HG02642 (cell line): Measurements from ENCODE around the gene CFTR.

Experiments
- ATAC-seq: cut with Tn5 transposase; IDR thresholded peaks from one replicate; pipeline ENCODE4 v1.9.1; 2021; ENCODE audit warnings: mild to moderate bottlenecking; ENCODE audit not compliant: unreplicated experiment, poor library complexity

Gene CFTR

DNA sequence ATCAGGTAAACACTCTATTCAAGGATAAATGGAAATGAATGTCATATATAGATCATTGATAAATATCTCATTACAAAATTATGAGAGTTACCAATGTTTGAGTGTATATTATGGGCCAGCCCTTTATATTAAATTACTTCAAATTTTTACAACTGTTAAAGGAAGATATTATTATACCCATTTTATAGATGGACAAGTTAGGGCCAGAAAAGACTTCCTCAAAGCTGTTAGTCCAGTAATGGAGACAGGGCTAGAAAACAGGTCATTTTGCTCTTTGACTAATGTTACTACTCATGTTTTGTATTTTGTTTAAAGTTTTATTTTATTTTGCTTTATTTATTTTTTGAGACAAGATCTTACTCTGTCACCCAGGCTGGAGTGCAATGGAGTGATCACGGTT lies 101.6 kb downstream of the CFTR start:
- ATAC-seq: no peak

DNA sequence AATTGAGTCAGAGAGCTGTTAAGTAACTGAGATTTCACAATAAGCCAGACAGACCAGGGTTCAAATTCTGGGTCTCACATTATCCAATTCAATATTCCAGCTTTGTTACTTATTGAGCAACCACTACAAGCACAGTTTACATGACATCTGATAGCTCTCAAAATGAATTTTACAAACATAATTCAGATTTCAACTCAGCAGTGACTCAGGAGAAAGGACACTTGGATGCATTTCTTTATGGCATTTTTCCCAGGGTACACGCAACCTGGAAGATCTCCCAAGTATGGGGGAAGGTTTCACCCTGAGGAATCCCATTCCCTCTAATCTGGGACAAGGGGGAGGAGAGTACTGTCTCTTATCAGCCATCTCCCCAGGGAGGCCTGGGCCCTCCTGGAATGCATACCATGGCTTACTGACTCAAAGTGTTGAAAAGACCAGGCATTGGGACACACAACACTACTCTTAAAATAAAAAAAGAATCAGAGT lies 102.4 kb downstream of the CFTR start:
- ATAC-seq: no peak

DNA sequence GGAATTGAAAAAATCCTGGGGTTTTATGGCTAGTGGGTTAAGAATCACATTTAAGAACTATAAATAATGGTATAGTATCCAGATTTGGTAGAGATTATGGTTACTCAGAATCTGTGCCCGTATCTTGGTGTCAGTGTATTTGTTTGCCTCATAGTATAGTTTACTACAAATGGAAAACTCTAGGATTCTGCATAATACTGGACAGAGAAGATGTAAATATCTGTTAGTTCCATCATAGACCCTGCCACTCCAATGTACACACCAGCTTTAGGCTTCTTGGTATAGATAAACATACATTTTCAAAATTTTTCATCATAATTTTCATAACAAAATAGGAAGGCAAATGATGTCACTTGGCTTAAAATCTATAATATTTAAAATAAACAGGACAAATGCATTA lies 108.1 kb downstream of the CFTR start:
- ATAC-seq: no peak

DNA sequence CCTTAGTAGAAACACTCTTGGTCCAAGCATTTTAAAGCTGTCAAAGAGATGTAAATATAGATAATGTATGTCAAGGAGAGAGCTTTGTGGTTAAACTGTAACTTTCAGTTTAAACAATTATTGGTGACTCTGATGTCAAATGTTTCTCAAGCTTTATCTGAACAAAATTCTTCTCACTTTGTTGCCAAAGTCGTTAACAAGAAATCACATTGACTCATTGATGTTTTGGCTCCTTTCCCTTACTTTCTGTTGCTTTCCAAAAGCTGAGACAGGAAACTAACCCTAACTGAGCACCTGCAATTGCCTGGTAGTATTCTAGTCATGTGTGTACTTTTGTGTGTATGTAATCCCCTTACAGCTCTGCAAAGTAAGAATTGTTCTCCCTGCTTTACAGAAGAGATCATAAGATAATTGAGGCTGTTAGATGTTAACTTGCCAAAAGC lies 108.5 kb downstream of the CFTR start:
- ATAC-seq: no peak

DNA sequence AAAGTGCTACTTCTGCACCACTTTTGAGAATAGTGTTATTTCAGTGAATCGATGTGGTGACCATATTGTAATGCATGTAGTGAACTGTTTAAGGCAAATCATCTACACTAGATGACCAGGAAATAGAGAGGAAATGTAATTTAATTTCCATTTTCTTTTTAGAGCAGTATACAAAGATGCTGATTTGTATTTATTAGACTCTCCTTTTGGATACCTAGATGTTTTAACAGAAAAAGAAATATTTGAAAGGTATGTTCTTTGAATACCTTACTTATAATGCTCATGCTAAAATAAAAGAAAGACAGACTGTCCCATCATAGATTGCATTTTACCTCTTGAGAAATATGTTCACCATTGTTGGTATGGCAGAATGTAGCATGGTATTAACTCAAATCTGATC lies 110.4 kb downstream of the CFTR start:
- no peak for ATAC-seq

DNA sequence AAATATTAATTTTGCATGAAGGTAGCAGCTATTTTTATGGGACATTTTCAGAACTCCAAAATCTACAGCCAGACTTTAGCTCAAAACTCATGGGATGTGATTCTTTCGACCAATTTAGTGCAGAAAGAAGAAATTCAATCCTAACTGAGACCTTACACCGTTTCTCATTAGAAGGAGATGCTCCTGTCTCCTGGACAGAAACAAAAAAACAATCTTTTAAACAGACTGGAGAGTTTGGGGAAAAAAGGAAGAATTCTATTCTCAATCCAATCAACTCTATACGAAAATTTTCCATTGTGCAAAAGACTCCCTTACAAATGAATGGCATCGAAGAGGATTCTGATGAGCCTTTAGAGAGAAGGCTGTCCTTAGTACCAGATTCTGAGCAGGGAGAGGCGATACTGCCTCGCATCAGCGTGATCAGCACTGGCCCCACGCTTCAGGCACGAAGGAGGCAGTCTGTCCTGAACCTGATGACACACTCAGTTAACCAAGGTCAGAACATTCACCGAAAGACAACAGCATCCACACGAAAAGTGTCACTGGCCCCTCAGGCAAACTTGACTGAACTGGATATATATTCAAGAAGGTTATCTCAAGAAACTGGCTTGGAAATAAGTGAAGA lies 112.3 kb downstream of the CFTR start:
- no peak for ATAC-seq

DNA sequence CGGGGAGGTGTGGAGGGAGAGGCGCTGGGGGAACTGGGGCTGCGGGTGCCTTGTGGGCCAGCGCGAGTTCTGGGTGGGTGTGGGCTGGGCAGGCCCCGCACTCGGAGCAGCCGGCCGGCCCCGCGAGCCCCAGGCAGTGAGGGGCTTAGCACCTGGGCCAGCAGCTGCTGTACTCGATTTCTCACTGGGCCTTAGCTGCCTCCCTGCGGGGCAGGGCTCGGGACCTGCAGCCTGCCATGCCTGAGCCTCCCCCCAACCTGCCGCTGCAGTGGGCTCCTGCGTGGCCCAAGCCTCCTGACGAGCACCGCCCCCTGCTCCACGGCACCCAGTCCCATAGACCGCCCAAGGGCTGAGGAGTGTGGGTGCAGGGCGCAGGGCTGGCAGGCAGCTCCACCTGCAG lies 116.3 kb downstream of the CFTR start:
- no peak for ATAC-seq

DNA sequence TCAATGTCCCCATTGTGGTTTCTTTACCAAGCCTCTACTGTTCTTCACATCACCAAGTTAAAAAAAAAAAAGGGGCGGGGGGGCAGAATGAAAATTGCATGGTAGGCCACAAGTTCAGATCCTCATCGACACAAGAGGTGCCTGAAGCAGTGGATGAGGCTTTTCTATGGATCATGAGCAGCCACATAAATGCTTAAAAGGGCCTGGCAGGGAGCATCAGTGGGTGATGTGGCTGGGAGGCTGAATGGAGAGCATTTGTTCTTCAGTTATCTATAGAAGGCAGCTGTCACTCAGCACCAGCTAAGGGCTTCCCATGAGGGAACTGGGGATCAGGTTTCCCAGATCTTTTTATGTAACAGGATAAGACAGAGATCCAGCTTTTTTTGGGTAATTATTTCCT lies 117.9 kb downstream of the CFTR start:
- ATAC-seq: no peak

DNA sequence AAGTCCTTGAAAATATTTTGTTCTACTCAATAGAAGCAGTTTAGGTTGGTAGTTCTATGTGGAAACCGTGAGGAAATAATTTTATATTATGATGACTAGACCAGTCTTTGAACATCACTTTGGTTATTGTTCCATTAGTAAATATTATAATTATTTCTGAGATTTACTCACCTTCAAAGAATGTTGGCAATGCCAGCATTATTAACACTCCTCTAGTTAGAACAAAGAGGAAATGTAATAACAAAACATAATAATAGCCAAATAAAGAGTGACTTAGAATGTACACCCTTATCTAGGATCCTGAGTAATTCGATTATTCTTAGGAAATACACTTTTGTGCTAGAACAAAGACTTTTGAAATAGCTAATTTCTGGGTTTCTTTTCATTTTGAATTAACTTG lies 121.1 kb downstream of the CFTR start:
- no peak for ATAC-seq

DNA sequence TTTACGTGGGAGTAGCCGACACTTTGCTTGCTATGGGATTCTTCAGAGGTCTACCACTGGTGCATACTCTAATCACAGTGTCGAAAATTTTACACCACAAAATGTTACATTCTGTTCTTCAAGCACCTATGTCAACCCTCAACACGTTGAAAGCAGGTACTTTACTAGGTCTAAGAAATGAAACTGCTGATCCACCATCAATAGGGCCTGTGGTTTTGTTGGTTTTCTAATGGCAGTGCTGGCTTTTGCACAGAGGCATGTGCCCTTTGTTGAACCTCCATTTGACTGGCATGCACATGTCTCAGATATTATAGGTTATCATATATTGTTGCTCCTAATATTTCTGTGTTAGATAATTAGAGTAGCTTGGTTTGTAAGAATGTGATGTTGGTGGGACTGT lies 123.8 kb downstream of the CFTR start:
- ATAC-seq: no peak

DNA sequence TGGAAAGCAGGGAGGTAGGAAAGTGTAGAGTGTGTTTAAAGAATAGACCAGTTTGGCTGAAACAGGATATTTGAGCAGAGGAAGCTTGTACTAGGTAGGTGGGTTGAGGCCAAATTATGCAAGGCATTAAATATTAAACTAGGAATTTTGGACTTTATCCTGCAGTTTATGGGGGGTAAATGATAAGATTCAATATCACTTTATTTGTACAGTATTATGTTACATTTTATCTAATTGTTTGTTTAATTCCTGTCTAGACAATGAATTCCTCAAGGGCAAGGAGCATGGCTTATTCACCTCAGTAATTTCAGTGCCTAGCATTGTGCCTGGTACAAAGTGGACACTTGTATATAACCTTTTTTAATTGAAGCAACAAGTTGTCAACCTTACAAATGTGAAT lies 125.9 kb downstream of the CFTR start:
- ATAC-seq: no peak

DNA sequence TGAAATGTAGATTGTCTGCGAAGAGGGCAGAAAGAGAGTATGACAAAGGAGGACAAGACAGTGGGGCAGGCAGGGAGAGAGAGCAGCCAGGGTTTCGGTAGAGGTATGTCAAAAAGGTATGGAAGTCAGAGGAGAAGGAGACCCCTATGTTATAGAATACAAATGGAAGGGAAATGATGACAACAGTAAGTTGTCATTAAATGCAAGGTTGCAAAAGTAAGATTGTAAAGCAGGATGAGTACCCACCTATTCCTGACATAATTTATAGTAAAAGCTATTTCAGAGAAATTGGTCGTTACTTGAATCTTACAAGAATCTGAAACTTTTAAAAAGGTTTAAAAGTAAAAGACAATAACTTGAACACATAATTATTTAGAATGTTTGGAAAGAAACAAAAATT lies 126.3 kb downstream of the CFTR start:
- ATAC-seq: no peak

DNA sequence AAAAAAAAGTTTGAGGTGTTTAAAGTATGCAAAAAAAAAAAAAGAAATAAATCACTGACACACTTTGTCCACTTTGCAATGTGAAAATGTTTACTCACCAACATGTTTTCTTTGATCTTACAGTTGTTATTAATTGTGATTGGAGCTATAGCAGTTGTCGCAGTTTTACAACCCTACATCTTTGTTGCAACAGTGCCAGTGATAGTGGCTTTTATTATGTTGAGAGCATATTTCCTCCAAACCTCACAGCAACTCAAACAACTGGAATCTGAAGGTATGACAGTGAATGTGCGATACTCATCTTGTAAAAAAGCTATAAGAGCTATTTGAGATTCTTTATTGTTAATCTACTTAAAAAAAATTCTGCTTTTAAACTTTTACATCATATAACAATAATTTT lies 130.6 kb downstream of the CFTR start:
- no peak for ATAC-seq

DNA sequence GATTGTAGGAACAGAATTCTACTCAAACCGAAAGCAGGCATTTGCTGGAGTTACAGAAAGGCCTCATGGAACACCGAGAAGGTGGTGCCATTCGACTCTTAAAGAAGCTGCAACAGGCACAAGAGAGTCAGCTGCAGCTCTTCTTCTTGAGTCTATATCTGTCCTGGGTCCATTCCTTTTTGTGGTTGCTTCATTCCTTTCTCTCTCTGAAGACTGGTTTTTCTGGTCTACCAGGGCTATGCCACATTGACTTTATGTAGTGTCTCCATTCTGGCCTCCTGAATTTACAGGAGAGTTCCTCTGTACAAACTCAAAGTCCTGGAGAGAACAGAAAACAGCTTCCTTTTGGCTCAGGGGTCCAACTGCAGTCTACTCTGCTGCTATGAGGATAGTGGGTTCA lies 132.8 kb downstream of the CFTR start:
- no peak for ATAC-seq

DNA sequence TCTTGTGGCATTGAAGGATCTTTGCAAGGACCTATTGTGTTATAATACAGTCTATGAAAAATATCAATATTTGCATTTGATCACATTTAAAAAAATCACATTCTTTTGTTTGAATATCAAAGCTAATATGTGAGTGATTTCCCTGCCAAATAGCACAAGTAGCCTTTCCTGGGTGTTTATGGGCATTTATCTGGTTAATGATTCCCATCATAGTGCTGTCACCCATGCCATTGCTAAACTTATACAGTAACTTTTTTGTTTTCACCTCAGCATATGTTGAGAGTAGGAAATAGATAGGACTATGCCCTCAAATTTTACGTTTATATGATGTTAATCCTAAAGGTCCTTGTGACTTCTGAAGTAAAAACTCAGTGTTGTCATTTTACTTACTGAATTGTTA lies 136.9 kb downstream of the CFTR start:
- ATAC-seq: no peak

DNA sequence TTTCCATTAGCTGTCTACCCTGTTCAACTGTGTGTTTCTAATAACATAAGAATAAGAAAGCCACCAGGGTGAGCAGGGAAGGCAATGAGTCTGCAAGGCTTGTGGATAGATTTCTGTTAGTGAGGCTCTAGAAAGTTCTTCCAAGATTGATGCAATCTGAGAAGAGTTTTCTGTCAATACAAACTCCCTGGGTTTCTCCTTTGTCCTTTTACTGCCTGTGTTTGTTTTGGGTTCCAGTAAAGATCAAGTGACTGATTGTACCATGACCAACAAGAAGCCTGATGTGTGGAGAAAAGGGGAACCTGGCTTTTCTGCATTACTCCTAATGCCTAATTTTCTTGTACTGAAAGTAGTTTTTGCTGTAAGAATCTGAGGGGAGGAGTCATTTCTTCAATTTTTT lies 139.9 kb downstream of the CFTR start:
- ATAC-seq: no peak

DNA sequence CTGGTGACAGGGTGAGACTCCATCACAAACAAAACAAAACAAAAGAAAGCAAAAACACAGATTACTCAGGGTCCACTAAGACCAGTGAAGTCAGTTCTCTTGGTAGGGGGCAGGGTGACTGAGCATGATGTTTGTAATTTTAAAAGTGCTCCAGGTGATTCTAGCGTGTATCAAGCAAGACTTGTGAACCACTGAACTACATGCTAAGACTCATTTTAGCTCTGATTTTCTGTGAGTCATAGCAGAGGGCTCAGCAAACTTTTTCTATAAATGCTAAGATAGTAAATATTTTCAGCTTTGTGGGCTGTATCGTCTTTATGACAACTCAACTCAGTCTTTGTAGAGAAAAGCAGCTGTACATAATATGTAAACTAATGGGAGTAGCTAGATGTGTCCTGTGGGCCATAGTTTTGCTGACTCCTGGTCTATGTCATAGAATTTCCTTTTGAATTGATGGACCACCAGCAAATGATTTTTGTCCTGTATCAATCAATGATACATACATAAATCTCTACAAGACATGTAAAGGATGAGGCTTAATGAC lies 141.3 kb downstream of the CFTR start:
- no peak for ATAC-seq

DNA sequence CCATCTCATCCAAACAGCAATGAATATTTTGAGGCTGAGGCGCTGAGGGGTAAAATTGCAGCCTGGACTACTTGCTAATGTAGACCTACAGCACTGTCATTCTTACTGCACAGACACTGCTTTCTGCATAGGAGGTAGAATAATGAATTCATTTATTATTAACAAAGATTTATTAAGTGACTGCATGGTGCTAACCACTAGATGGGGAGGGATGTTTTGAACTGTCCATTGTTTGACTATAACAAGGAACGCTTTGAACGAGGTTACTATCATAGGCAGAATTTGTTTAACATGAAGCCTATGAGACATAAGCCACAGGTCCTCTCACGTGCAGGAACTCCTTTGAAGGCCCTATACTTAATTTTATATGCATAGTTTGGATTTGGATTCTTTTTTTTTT lies 143.8 kb downstream of the CFTR start:
- no peak for ATAC-seq

DNA sequence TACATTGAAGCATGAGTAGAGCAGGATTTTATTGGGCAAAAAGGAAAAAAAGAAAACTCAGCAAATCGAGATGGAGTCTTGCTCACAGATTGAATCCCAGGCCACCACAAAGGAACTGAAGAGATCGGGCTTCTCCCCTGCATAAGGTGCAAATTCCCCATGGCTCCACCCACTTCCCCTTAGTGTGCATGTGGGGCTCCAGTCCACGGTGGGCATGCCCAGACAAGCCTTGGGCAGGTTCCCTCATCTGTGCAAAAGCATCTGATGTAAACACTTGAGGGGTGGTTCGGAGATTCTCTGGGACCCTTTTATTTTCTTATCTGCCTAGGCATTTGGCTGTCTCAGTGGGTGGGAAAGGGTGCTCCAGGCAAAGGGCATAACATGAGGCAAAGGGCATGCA lies 150.7 kb downstream of the CFTR start:
- no peak for ATAC-seq

DNA sequence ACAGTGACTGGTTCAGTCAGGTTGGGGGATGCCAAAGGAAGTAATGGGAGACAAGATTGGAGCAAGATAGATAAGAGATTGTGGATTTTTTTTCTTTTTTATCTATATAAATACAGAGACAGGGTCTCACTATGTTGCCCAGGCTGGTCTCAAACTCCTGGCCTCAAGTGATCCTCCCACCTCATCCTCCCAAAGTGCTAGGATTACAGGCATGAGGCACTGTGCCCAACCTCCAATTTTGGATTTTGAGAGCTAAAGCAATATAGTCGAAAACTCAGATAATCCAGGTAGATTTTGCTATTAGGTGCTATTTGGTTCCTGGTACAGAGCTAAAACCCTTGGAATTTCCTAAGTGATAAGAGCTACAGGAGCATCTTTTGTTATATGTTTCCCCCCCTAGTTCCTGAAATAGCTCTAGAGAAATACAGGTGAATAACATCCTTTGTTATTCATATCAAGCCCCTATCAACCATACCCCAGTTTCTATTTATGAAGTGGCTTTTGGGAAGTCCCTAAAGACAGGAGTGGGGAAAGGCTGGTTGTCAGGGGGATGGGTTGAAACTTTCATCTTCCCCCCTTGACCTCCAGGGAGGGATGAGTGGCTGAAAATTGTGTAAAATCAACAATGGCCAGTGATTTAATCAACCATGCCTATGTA lies 151.2 kb downstream of the CFTR start:
- ATAC-seq: no peak

DNA sequence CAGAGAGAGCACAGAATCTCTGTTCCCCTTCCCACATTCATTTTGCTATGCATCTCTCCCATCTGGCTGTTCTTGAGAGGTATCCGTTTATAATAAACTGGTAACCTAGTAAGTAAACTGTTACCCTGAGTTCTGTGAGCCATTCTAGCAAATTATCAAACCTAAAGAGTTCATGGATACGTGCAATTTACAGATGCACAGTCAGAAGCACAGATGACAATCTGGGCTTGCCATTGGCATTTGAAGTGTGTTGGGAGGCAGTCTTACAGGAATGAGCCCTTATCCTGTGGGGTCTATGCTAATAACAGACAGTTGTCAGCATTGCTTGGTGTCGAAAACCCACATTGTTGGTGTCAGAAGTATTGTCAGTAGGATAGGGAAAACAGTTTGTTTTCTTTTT lies 151.8 kb downstream of the CFTR start:
- ATAC-seq: no peak

DNA sequence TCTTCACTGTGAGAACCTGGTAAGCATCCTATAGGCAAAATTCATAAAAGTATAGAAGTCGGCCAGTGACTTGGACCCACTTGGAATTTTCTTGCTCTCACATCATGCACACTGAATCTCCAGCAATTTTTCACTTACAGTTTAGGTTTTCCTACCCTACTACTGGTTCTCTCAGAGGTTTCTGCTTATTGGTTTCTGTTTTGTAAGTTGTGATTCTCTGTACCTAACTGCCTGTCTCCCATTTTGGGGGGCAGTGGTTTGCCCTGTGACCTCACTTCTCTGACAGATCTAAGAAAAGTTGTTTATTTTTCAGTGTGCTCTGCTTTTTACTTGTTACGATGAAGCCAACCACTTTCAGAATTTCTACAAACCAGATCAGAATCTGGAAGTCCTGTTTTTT lies 158.1 kb downstream of the CFTR start:
- no peak for ATAC-seq
